Spleen (tissue), 11 donors: ENCODE results near the gene POLR3B. TPM values are rescaled to one million over a fixed set of nuclear protein-coding genes. Genes with fewer than 3 reads are reported as not detected.

ENCODE experiments used
- DNase-seq: peaks from one replicate; pipeline ENCODE4 v3.0.0-alpha.2; 2020
- H3K27ac ChIP-seq, 8 donors: fragments of 200-600 bp; sonication (generic) in 7 of 8; 1 replicate in 4 of 8; 2 replicates in 4 of 8; pipeline versions ENCODE4 v1.5.0 to v1.8.0; 2016 to 2021; ENCODE audit warnings: inconsistent platforms in 4 of 8, mild to moderate bottlenecking in 4 of 8, moderate library complexity in 1 of 8
- H3K27me3 ChIP-seq, 7 donors: fragments of 200-600 bp; sonication (generic) in 6 of 7; replicated peaks in 1 of 7; 1 replicate in 4 of 7; 2 replicates in 3 of 7; pipeline versions ENCODE4 v1.5.0 to v1.8.0; 2016 to 2021; ENCODE audit warnings: inconsistent platforms in 3 of 7, mild to moderate bottlenecking in 1 of 7
- H3K36me3 ChIP-seq, 6 donors: fragments of 200-600 bp; sonication (generic) in 5 of 6; 1 replicate in 4 of 6; 2 replicates in 2 of 6; pipeline versions ENCODE4 v1.5.0 to v1.8.0; 2016 to 2021; ENCODE audit warnings: inconsistent platforms in 2 of 6
- H3K4me1 ChIP-seq, 6 donors: fragments of 200-600 bp; sonication (generic) in 5 of 6; 1 replicate in 3 of 6; 2 replicates in 3 of 6; pipeline versions ENCODE4 v1.5.0 to v1.8.0; 2016 to 2021; ENCODE audit warnings: inconsistent platforms in 3 of 6
- H3K4me3 ChIP-seq, 8 donors: fragments of 200-600 bp; sonication (generic) in 7 of 8; 1 replicate in 4 of 8; 2 replicates in 4 of 8; pipeline versions ENCODE4 v1.5.0 to v1.8.0; 2016 to 2021; ENCODE audit warnings: inconsistent platforms in 4 of 8, mild to moderate bottlenecking in 4 of 8, moderate library complexity in 2 of 8
- H3K9me3 ChIP-seq, 8 donors: fragments of 200-600 bp; sonication (generic) in 7 of 8; 1 replicate in 4 of 8; 2 replicates in 4 of 8; pipeline versions ENCODE4 v1.5.0 to v1.8.0; 2016 to 2021; ENCODE audit warnings: inconsistent platforms in 4 of 8
- POLR2A ChIP-seq, 3 donors: fragments of 450-650 bp; IDR thresholded peaks; one replicate each; pipeline ENCODE4 v1.5.1; 2017; ENCODE audit warnings: antibody characterized with exemption in 3 of 3, mild to moderate bottlenecking in 1 of 3
- POLR2AphosphoS5 ChIP-seq, 3 donors: sonication (generic); formaldehyde crosslinking; IDR thresholded peaks; one replicate each; pipeline ENCODE4 v1.5.1; 2017; ENCODE audit warnings: antibody characterized with exemption in 3 of 3
- whole genome bisulfite sequencing, 5 donors: extraction: QIAGEN DNeasy Blood & Tissue Kit in 3 of 5; methylation state at CpG; one replicate each; pipeline versions ENCODE4 v1.1.5 to v1.1.7; 2013 to 2018; 5-methylcytosine and 5-hydroxymethylcytosine counted together
- intact Hi-C: fragments of 100-400 bp; cut with DNase I; formaldehyde crosslinking; loops from one replicate; pipeline ENCODE4 v1.15.0; 2023; ENCODE audit warnings: low total_unique reads
- polyA plus RNA-seq, 3 donors: library from polyadenylated mRNA; stranded (reverse); fragments of 200-250 nt; gene quantifications; one replicate each; pipeline ENCODE4 v1.2.1, GENCODE V29; 2013
- total RNA-seq, 7 donors: library from RNA; depleted of rRNA in 3 of 7; stranded (reverse); fragments of >200 nt in 3 of 7; fragmentation: NEBNext Ultra II Directional in 4 of 7; extraction: Animal tissue kit (Norgen Biotek cat#: 25700) in 4 of 7; gene quantifications; one replicate each; pipeline versions ENCODE4 v1.1.0 to v1.2.1, GENCODE V29; 2016 to 2021
- TF ChIP-seq, protein P1 (sequence below), 11 experiments: fragments of 200-600 bp in 7 of 11; fragments of 450-650 bp in 4 of 11; sonication (generic) in 4 of 11; IDR thresholded peaks in 8 of 11; conservative IDR thresholded peaks in 3 of 11; 1 replicate in 7 of 11; 2 replicates in 4 of 11; pipeline versions ENCODE4 v1.4.0 to v1.8.0; 2016 to 2021; ENCODE audit warnings: antibody characterized with exemption in 11 of 11, inconsistent platforms in 4 of 11, mild to moderate bottlenecking in 1 of 11
- donor health status: healthy with polysubstance abuse.
- donor health status: DM: no; HTN: no; CAD: no; lungs with moderate emphysema.
- donor health status: DM: no; HTN: no; CAD: no.
- donor health status: Bipolar disorder and iron deficiency.
- donor health status: healthy.
- donor health status: DM: no; HTN: no; CAD: no.
- donor health status: DM: yes; HTN: yes; CAD: no.

Gene POLR3B
- total and polyA plus RNA-seq, 10 donors, result 1.9 to 10.0 (median 5.6) TPM

DNA sequence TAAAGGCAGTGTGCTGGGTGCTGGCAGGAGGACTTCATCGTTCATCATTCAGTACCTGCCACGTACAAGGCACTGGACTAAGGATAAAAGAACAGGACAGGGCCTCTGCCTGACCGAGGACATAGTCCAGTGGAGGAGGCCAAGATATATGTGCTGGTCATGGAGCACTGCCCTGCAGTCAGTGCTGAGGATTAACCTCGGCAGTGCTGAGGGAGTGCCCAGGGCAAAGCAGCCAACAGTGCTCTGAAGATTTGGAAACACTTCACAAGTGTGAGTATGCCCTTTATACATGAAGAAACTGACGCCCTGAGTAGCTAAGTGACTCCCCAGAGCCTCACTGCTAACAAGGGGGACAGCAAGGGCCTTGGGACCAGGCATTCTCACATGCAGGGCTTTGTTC, 153.8 kb downstream of the POLR3B start:
- WGBS, 5 donors, result 80 to 92% (median 89%) methylated on average over 5 of the region's 5 CpGs
- intact Hi-C loops, result no loop called here

DNA sequence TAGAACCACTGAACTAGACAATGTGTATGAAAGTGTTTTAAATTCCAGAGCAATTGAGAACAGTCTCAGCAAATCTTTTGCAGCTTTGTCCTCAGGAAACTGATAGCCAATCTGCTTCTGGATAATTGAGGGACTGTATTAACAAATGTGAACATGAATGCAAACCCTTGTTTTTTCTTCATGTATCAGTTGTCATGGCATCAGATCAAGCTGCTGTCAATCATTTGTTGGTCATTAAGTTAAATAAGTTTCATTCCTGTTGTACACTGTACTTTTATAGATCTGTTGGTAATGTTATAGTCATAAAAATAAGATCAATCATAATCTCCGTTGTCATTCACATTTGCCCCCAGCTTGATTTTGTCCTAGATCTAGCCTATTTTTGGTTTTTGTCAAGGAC, 159.8 kb downstream of the POLR3B start:
- Histone ChIP-seq H3K27me3 (peaks cover 0 to 13% (median 0%) of the 10 kb centered on the region in 7 donors), H3K27ac (no peak overlapping the region), H3K4me3 (no peak overlapping the region), H3K36me3 (no peaks in the 10 kb centered on the region), H3K4me1 (peaks cover 0 to 6% (median 0%) of the 10 kb centered on the region in 6 donors), H3K9me3 (peaks cover 0 to 6% (median 2%) of the 10 kb centered on the region in 8 donors)
- TF ChIP-seq POLR2A (IDR thresholded peaks at IDR 0.05), result no peak
- TF ChIP-seq POLR2AphosphoS5 (IDR thresholded peaks at IDR 0.05), result no peak
- TF ChIP-seq, protein P1, sequence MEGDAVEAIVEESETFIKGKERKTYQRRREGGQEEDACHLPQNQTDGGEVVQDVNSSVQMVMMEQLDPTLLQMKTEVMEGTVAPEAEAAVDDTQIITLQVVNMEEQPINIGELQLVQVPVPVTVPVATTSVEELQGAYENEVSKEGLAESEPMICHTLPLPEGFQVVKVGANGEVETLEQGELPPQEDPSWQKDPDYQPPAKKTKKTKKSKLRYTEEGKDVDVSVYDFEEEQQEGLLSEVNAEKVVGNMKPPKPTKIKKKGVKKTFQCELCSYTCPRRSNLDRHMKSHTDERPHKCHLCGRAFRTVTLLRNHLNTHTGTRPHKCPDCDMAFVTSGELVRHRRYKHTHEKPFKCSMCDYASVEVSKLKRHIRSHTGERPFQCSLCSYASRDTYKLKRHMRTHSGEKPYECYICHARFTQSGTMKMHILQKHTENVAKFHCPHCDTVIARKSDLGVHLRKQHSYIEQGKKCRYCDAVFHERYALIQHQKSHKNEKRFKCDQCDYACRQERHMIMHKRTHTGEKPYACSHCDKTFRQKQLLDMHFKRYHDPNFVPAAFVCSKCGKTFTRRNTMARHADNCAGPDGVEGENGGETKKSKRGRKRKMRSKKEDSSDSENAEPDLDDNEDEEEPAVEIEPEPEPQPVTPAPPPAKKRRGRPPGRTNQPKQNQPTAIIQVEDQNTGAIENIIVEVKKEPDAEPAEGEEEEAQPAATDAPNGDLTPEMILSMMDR (IDR thresholded peaks at IDR 0.05 in 8 of 11, conservative IDR thresholded peaks at IDR 0.05 in 3 of 11), result no peak
- DNase-seq, result no peak
- intact Hi-C loops, result no loop called here
- WGBS, 5 donors, result 89 to 98% (median 93%) methylated on average over 1 of the region's 1 CpG

More for the DNA sequence above, 153.8 kb downstream of the POLR3B start:
- H3K9me3 ChIP-seq, result peaks cover 0 to 6% (median 2%) of the 10 kb centered on the region in 8 donors
- DNase-seq, result no peak
- H3K27ac ChIP-seq, result no peak overlapping the region
- H3K36me3 ChIP-seq, result peaks cover 0 to 44% (median 7%) of the 10 kb centered on the region in 6 donors
- no peaks in the 10 kb centered on the region for H3K27me3 ChIP-seq
- no peak overlapping the region for H3K4me3 ChIP-seq
- no peak for TF ChIP-seq POLR2AphosphoS5 (IDR thresholded peaks at IDR 0.05)
- no peak for TF ChIP-seq POLR2A (IDR thresholded peaks at IDR 0.05)
- TF ChIP-seq, protein P1 (IDR thresholded peaks at IDR 0.05 in 8 of 11, conservative IDR thresholded peaks at IDR 0.05 in 3 of 11), result no peak
- peaks cover 0 to 9% (median 0%) of the 10 kb centered on the region in 6 donors for H3K4me1 ChIP-seq

DNA sequence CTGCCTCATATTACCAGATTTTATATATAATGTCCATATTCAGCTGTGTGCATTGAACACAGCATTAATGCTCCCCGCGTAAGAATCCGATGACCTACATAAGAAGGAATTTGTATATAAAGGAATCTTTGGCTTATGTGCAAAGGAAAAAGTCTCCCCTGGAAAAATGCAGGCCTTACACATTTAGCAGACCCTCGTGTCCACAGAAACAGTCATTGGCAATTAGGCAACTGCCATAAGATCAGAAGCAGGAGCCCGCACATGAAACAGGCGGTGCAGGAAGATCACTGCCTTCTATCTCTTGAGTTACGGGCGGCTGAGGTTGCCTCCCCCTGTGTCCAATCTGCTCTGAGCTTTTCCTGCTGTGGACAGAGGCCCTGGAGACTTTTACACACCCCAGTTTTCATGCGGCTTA, 162.1 kb downstream of the POLR3B start:
- H3K4me3 ChIP-seq, result no peak overlapping the region
- no peaks in the 10 kb centered on the region for H3K9me3 ChIP-seq
- no peak for DNase-seq
- intact Hi-C loops, result no loop called here
- no peaks in the 10 kb centered on the region for H3K4me1 ChIP-seq
- peaks cover 0 to 13% (median 0%) of the 10 kb centered on the region in 7 donors for H3K27me3 ChIP-seq
- 76 to 92% (median 85%) methylated on average over 9 of the region's 9 CpGs for WGBS, 5 donors
- no peak overlapping the region for H3K27ac ChIP-seq
- TF ChIP-seq, protein P1 (IDR thresholded peaks at IDR 0.05 in 8 of 11, conservative IDR thresholded peaks at IDR 0.05 in 3 of 11), result no peak
- TF ChIP-seq POLR2A (IDR thresholded peaks at IDR 0.05) (no peak), POLR2AphosphoS5 (IDR thresholded peaks at IDR 0.05) (no peak)
- H3K36me3 ChIP-seq, result no peaks in the 10 kb centered on the region

DNA sequence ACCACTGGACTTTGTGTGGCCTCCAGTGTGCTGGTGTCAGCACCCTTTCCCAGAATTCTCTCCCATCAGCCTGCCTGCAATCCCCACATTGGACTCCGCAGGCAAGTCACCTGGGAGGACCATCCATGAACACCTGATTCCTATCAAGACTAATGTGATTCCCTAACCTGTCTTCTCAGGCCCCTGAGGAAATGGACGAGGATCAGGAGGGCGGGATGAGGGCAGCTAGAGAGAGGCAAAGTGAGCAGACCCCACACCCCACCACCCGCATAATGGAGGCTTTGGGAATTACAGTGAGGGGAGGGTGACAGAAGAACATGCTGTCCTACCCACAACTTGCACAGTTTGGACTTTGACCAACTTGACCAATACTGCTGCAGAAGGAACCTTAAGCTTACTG, 164.4 kb downstream of the POLR3B start:
- intact Hi-C loops, result no loop called here
- H3K27me3 ChIP-seq, result peaks cover 0 to 13% (median 0%) of the 10 kb centered on the region in 7 donors
- no peak for DNase-seq

More for the DNA sequence above, 164.4 kb downstream of the POLR3B start:
- H3K4me3 ChIP-seq, result no peak overlapping the region
- no peak overlapping the region for H3K27ac ChIP-seq
- no peaks in the 10 kb centered on the region for H3K9me3 ChIP-seq
- TF ChIP-seq POLR2A (IDR thresholded peaks at IDR 0.05) (no peak), POLR2AphosphoS5 (IDR thresholded peaks at IDR 0.05) (no peak)
- TF ChIP-seq, protein P1 (IDR thresholded peaks at IDR 0.05 in 8 of 11, conservative IDR thresholded peaks at IDR 0.05 in 3 of 11), result no peak
- no peaks in the 10 kb centered on the region for H3K4me1 ChIP-seq
- WGBS, 5 donors, result 77 to 98% (median 87%) methylated on average over 4 of the region's 4 CpGs
- no peaks in the 10 kb centered on the region for H3K36me3 ChIP-seq
